Tibial nerve (tissue), 4 donors: ENCODE results near the gene VSTM4.

Source experiments
- EP300 ChIP-seq, 2 donors: sonication (generic); formaldehyde crosslinking; IDR thresholded peaks; one replicate each; pipeline ENCODE4 v1.6.1; 2017; ENCODE audit warnings: antibody characterized with exemption in 2 of 2, mild to moderate bottlenecking in 1 of 2
- POLR2A ChIP-seq, 2 donors: fragments of 450-650 bp; IDR thresholded peaks; one replicate each; pipeline ENCODE4 v1.6.1; 2017; ENCODE audit warnings: antibody characterized with exemption in 2 of 2, mild to moderate bottlenecking in 2 of 2, moderate library complexity in 2 of 2
- TF ChIP-seq, protein P1 (sequence below), 5 experiments: fragments of 200-600 bp in 3 of 5; fragments of 450-650 bp in 2 of 5; sonication (generic) in 3 of 5; IDR thresholded peaks; one replicate each; pipeline ENCODE4 v1.5.1; 2016 to 2019; ENCODE audit warnings: antibody characterized with exemption in 5 of 5, mild to moderate bottlenecking in 3 of 5, moderate library complexity in 2 of 5

DNA sequence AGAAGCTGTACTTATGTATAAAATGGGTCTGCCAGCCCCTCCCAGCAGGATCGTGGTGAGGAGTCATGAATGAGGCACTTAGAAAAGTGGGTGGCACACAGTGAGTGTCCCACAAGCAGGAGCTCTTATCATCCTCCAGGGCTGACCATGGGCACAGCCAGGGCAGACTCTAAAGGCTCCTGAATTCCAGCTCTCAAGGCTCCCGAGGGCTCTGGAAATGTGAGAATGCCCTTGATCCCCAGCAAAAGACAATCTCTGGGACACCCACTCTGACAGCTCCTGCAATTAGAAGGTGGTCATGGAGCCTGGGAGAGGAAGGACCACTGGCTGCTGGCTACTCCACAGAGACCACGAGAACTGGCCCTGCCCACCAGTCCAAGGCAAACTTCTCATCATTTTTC is 1.6 kb downstream of the VSTM4 start:
- TF ChIP-seq POLR2A (IDR thresholded peaks at IDR 0.05) (no peak), EP300 (IDR thresholded peaks at IDR 0.05) (no peak)
- TF ChIP-seq, protein P1, sequence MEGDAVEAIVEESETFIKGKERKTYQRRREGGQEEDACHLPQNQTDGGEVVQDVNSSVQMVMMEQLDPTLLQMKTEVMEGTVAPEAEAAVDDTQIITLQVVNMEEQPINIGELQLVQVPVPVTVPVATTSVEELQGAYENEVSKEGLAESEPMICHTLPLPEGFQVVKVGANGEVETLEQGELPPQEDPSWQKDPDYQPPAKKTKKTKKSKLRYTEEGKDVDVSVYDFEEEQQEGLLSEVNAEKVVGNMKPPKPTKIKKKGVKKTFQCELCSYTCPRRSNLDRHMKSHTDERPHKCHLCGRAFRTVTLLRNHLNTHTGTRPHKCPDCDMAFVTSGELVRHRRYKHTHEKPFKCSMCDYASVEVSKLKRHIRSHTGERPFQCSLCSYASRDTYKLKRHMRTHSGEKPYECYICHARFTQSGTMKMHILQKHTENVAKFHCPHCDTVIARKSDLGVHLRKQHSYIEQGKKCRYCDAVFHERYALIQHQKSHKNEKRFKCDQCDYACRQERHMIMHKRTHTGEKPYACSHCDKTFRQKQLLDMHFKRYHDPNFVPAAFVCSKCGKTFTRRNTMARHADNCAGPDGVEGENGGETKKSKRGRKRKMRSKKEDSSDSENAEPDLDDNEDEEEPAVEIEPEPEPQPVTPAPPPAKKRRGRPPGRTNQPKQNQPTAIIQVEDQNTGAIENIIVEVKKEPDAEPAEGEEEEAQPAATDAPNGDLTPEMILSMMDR (IDR thresholded peaks at IDR 0.05), result no peak
